ENCODE measurements around the gene RTN4R.

DNA sequence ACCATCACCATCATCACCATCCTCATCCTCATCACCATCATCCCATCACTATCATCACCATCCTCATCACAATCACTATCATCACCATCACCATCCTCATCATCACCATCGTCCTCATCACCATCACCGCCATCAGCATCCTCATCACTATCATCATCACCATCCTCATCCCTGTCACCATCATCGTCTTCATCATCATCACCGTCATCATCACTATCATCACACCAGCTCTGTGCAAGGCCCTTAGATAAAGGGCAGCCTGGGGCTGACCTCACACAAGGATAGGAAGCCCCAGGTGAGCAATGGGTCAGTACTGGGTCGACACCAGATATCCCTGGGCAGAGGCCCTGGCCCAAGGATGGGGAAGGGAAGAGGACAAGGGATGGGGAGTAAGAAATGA lies 16.1 kb downstream of the RTN4R start:
- TF ChIP-seq, protein P1, sequence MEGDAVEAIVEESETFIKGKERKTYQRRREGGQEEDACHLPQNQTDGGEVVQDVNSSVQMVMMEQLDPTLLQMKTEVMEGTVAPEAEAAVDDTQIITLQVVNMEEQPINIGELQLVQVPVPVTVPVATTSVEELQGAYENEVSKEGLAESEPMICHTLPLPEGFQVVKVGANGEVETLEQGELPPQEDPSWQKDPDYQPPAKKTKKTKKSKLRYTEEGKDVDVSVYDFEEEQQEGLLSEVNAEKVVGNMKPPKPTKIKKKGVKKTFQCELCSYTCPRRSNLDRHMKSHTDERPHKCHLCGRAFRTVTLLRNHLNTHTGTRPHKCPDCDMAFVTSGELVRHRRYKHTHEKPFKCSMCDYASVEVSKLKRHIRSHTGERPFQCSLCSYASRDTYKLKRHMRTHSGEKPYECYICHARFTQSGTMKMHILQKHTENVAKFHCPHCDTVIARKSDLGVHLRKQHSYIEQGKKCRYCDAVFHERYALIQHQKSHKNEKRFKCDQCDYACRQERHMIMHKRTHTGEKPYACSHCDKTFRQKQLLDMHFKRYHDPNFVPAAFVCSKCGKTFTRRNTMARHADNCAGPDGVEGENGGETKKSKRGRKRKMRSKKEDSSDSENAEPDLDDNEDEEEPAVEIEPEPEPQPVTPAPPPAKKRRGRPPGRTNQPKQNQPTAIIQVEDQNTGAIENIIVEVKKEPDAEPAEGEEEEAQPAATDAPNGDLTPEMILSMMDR (IDR thresholded peaks at IDR 0.05), result no peak
- TF ChIP-seq POLR2A (IDR thresholded peaks at IDR 0.05), result no peak

Data from lower leg skin (tissue), 3 donors.